B cell (primary cell): ENCODE measurements around the gene TERB1.

Experiments
- EZH2 ChIP-seq: IDR thresholded peaks from 2 replicates; pipeline ENCODE4 v1.6.1; 2012; ENCODE audit warnings: borderline replicate concordance, low read depth, mild to moderate bottlenecking, moderate library complexity, low read length; ENCODE audit not compliant: insufficient read depth, poor library complexity, severe bottlenecking
- TF ChIP-seq, protein P1 (sequence below): fragments of 200-600 bp; IDR thresholded peaks from one replicate; pipeline ENCODE4 v1.8.0; 2022; ENCODE audit warnings: antibody characterized with exemption, mild to moderate bottlenecking

DNA sequence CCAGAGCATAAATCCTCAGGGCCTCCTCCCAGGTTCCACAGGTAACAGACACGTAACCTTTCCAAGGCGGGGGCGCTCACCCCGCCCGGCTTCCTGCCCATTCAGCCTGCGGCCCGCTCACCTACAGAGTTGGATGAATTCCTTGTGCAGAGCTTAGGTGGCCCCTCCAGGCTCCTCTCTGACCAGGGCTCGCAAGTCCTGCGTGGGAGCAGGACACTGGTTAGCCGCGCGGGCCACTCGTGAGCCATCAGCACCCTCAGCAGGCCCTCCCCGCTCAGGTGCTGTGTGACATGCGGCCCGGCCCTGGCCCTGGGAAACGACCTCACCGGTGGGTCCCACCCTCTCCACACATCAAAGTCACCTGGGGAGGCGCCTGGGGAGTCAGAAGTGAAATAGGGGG lies 528 bp downstream of the TERB1 start:
- TF ChIP-seq, protein P1, sequence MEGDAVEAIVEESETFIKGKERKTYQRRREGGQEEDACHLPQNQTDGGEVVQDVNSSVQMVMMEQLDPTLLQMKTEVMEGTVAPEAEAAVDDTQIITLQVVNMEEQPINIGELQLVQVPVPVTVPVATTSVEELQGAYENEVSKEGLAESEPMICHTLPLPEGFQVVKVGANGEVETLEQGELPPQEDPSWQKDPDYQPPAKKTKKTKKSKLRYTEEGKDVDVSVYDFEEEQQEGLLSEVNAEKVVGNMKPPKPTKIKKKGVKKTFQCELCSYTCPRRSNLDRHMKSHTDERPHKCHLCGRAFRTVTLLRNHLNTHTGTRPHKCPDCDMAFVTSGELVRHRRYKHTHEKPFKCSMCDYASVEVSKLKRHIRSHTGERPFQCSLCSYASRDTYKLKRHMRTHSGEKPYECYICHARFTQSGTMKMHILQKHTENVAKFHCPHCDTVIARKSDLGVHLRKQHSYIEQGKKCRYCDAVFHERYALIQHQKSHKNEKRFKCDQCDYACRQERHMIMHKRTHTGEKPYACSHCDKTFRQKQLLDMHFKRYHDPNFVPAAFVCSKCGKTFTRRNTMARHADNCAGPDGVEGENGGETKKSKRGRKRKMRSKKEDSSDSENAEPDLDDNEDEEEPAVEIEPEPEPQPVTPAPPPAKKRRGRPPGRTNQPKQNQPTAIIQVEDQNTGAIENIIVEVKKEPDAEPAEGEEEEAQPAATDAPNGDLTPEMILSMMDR = no peak
- TF ChIP-seq EZH2 = no peak
